ENCODE results near the gene OSTM1. TPM values are rescaled to one million over a fixed set of nuclear protein-coding genes. Genes with fewer than 3 reads are reported as not detected.

Gene OSTM1
- total RNA-seq, 1 donor: 44.1 TPM

- no peak overlapping the region for H3K4me3 ChIP-seq (ENCODE audit: low read depth, low read length)
- no peak for TF ChIP-seq CTCF (IDR thresholded peaks at IDR 0.05; ENCODE audit: insufficient read depth, low read length)
- peak; percentile 51 for DNase-seq (ENCODE audit: low read depth)
Measured at GRCh38 chr6:108105571-108105970, 31.0 kb upstream of the OSTM1 start.

- no peak for TF ChIP-seq CTCF (IDR thresholded peaks at IDR 0.05; ENCODE audit: insufficient read depth, low read length)
- DNase-seq (ENCODE audit: low read depth): no peak
Measured at GRCh38 chr6:108102965-108103364, 28.4 kb upstream of the OSTM1 start.

GRCh38 chr6:108100003-108100402 lies 25.5 kb upstream of the OSTM1 start:
- no peak overlapping the region for H3K4me3 ChIP-seq (ENCODE audit: low read depth, low read length)
- DNase-seq (ENCODE audit: low read depth): no peak
- TF ChIP-seq CTCF (IDR thresholded peaks at IDR 0.05; ENCODE audit: insufficient read depth, low read length): no peak

More at GRCh38 chr6:108102965-108103364, 28.4 kb upstream of the OSTM1 start:
- H3K4me3 ChIP-seq (ENCODE audit: low read depth, low read length): no peak overlapping the region

GRCh38 chr6:108097882-108098281 lies 23.3 kb upstream of the OSTM1 start:
- DNase-seq (ENCODE audit: low read depth): peak; percentile 47
- H3K4me3 ChIP-seq (ENCODE audit: low read depth, low read length): no peak overlapping the region
- no peak for TF ChIP-seq CTCF (IDR thresholded peaks at IDR 0.05; ENCODE audit: insufficient read depth, low read length)

GRCh38 chr6:108093781-108094300 lies 19.3 kb upstream of the OSTM1 start:
- TF ChIP-seq CTCF (IDR thresholded peaks at IDR 0.05; ENCODE audit: insufficient read depth, low read length): no peak
- H3K4me3 ChIP-seq (ENCODE audit: low read depth, low read length): no peak overlapping the region
- no peak for DNase-seq (ENCODE audit: low read depth)

GRCh38 chr6:108091288-108091687 lies 16.7 kb upstream of the OSTM1 start:
- H3K4me3 ChIP-seq (ENCODE audit: low read depth, low read length): no peak overlapping the region
- no peak for TF ChIP-seq CTCF (IDR thresholded peaks at IDR 0.05; ENCODE audit: insufficient read depth, low read length)
- no peak for DNase-seq (ENCODE audit: low read depth)

GRCh38 chr6:108083349-108083748 lies 8.8 kb upstream of the OSTM1 start:
- TF ChIP-seq CTCF (IDR thresholded peaks at IDR 0.05; ENCODE audit: insufficient read depth, low read length): no peak
- no peak overlapping the region for H3K4me3 ChIP-seq (ENCODE audit: low read depth, low read length)
- no peak for DNase-seq (ENCODE audit: low read depth)

All from fibroblast of the aortic adventitia (primary cell).